ENCODE results near the gene KIF26B.

The KIF26B gene

DNA sequence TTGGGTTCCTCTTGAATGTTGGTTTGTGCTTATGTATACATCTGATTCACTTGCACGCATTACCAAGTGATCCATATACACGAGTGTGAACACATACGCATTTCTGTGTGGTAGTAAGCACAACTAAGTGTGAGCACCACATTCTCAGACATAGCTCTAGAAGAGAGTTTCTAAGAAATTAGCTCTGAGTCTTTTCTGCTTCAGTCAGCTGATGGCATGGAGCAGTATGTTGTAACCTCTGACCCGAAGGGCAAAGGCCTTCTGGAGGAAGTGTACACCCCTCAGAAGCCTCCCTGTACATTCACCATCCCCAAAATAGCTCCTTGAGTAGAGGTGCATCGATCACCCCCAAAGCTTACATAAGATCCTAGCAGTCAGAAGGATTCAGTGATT, 183.7 kb downstream of the KIF26B start:
- no peak overlapping the region for H3K27ac ChIP-seq (ENCODE audit: low read depth, low read length)
- no peak overlapping the region for H3K4me2 ChIP-seq (ENCODE audit: low read length)
- no peak overlapping the region for H2AK5ac ChIP-seq (ENCODE audit: low read length)
- no peaks in the 10 kb centered on the region for H3K27me3 ChIP-seq (ENCODE audit: insufficient read depth, low read length, poor library complexity)
- no peak overlapping the region for H2BK15ac ChIP-seq (replicated peaks; ENCODE audit: low read depth)
- H3K4me3 ChIP-seq (ENCODE audit: low read length): no peak overlapping the region
- no peak overlapping the region for H3K9ac ChIP-seq (ENCODE audit: low read length)
- DNase-seq: no peak
- H2BK120ac ChIP-seq (ENCODE audit: low read depth, low read length): no peak overlapping the region
- no peak overlapping the region for H2BK5ac ChIP-seq (ENCODE audit: low read length)
- no peaks in the 10 kb centered on the region for H3K79me1 ChIP-seq (ENCODE audit: low read length)
- no peak overlapping the region for H3K4ac ChIP-seq (ENCODE audit: low read depth, low read length)
- H4K5ac ChIP-seq (ENCODE audit: low read length): no peak overlapping the region
- no peaks in the 10 kb centered on the region for H3K4me1 ChIP-seq (ENCODE audit: control insufficient read depth, low read depth, low read length)
- no peak overlapping the region for H3K18ac ChIP-seq (ENCODE audit: low read length)
- H3K36me3 ChIP-seq (ENCODE audit: control insufficient read depth, insufficient read depth, low read length): no peaks in the 10 kb centered on the region
- no peak overlapping the region for H3K23ac ChIP-seq (ENCODE audit: low read length)
- WGBS (ENCODE audit: extremely low coverage, insufficient coverage, low lambda C conversion rate): no CpG with 5 or more reads among the region's 5 CpGs
- H3K56ac ChIP-seq (ENCODE audit: low read length): peak overlapping the region; percentile 28
- H3K79me2 ChIP-seq (ENCODE audit: control insufficient read depth, insufficient read depth, low read length): no peaks in the 10 kb centered on the region
- no peak overlapping the region for H4K8ac ChIP-seq (ENCODE audit: low read depth, low read length)

DNA sequence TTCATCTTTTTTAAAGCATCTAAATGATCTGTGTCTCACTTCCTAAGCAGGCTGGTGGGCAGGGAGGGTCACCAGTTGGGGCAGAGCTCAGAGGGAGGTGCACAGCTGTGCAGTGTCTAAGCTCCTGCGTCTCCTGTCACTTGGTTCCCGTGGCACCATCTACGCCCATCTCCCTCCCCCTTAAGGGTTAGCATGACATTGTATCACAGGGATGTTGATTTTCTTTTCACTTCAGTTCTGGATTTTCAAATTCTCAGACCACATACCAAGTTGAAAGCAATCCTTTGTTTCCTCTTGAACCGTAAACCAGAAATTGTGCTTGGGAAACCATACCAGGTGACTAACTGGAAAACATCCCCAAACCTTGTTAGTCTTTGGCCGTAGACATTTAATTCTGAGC, 187.0 kb downstream of the KIF26B start:
- WGBS (ENCODE audit: extremely low coverage, insufficient coverage, low lambda C conversion rate): no CpG with 5 or more reads among the region's 5 CpGs
- Histone ChIP-seq H3K4me1 (ENCODE audit: control insufficient read depth, low read depth, low read length) (no peaks in the 10 kb centered on the region), H3K36me3 (ENCODE audit: control insufficient read depth, insufficient read depth, low read length) (no peaks in the 10 kb centered on the region), H3K23ac (ENCODE audit: low read length) (no peak overlapping the region), H4K8ac (ENCODE audit: low read depth, low read length) (no peak overlapping the region), H3K79me2 (ENCODE audit: control insufficient read depth, insufficient read depth, low read length) (no peaks in the 10 kb centered on the region), H3K9ac (ENCODE audit: low read length) (no peak overlapping the region), H3K79me1 (ENCODE audit: low read length) (no peaks in the 10 kb centered on the region), H3K56ac (ENCODE audit: low read length) (no peak overlapping the region), H3K4me3 (ENCODE audit: low read length) (no peak overlapping the region), H2BK15ac (replicated peaks; ENCODE audit: low read depth) (no peak overlapping the region), H3K27me3 (ENCODE audit: insufficient read depth, low read length, poor library complexity) (no peaks in the 10 kb centered on the region), H2BK5ac (ENCODE audit: low read length) (no peak overlapping the region), H3K4me2 (ENCODE audit: low read length) (no peak overlapping the region), H2AK5ac (ENCODE audit: low read length) (no peak overlapping the region), H3K18ac (ENCODE audit: low read length) (no peak overlapping the region), H2BK120ac (ENCODE audit: low read depth, low read length) (no peak overlapping the region), H4K5ac (ENCODE audit: low read length) (no peak overlapping the region), H3K4ac (ENCODE audit: low read depth, low read length) (no peak overlapping the region), H3K27ac (ENCODE audit: low read depth, low read length) (no peak overlapping the region)
- DNase-seq: no peak

DNA sequence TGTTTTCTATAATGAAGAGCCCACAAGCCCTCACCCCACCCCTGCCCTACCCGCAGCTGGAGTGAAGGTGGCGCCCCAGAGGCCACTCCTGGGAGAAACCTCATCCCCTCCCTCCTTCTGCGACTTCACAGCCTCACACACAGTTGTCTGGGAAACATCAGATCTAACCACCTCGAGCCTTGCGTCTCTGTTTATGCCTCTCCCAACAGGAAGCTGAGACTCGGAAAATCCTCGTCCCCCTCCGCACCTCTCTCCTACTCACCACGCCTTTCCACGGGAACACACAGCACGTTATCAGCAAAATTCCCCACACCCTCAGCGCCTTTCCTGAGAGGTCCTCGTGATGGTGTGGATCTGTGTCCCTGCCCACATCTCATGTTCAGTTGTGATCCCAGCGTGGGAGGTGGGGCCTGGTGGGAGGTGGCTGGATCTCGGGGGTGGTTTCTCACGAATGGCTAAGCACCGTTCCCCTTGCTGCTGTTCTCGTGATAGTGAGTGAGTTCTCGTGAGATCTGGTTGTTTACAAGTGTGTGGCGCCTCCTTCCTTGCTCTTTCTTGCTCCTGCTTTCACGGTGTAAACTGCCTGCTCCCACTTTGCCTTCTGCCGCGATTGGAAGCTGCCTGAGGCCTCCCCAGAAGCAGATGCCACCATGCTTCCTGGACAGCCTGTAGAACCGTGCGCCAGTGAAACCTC, 190.6 kb downstream of the KIF26B start:
- no peak overlapping the region for H2BK5ac ChIP-seq (ENCODE audit: low read length)
- WGBS (ENCODE audit: extremely low coverage, insufficient coverage, low lambda C conversion rate): no CpG with 5 or more reads among the region's 25 CpGs
- peak; percentile 79 for DNase-seq
- H2BK120ac ChIP-seq (ENCODE audit: low read depth, low read length): no peak overlapping the region
- H3K79me1 ChIP-seq (ENCODE audit: low read length): no peaks in the 10 kb centered on the region
- H3K27ac ChIP-seq (ENCODE audit: low read depth, low read length): no peak overlapping the region
- no peak overlapping the region for H3K23ac ChIP-seq (ENCODE audit: low read length)
- H3K18ac ChIP-seq (ENCODE audit: low read length): no peak overlapping the region
- H3K4me3 ChIP-seq (ENCODE audit: low read length): no peak overlapping the region
- H3K4ac ChIP-seq (ENCODE audit: low read depth, low read length): no peak overlapping the region
- H3K27me3 ChIP-seq (ENCODE audit: insufficient read depth, low read length, poor library complexity): no peaks in the 10 kb centered on the region
- H4K5ac ChIP-seq (ENCODE audit: low read length): no peak overlapping the region
- H3K56ac ChIP-seq (ENCODE audit: low read length): peak overlapping the region; percentile 45
- H2AK5ac ChIP-seq (ENCODE audit: low read length): no peak overlapping the region
- no peaks in the 10 kb centered on the region for H3K79me2 ChIP-seq (ENCODE audit: control insufficient read depth, insufficient read depth, low read length)
- H3K9ac ChIP-seq (ENCODE audit: low read length): no peak overlapping the region
- H3K36me3 ChIP-seq (ENCODE audit: control insufficient read depth, insufficient read depth, low read length): no peaks in the 10 kb centered on the region
- H2BK15ac ChIP-seq (replicated peaks; ENCODE audit: low read depth): no peak overlapping the region
- no peak overlapping the region for H4K8ac ChIP-seq (ENCODE audit: low read depth, low read length)
- no peak overlapping the region for H3K4me2 ChIP-seq (ENCODE audit: low read length)
- H3K4me1 ChIP-seq (ENCODE audit: control insufficient read depth, low read depth, low read length): no peaks in the 10 kb centered on the region

DNA sequence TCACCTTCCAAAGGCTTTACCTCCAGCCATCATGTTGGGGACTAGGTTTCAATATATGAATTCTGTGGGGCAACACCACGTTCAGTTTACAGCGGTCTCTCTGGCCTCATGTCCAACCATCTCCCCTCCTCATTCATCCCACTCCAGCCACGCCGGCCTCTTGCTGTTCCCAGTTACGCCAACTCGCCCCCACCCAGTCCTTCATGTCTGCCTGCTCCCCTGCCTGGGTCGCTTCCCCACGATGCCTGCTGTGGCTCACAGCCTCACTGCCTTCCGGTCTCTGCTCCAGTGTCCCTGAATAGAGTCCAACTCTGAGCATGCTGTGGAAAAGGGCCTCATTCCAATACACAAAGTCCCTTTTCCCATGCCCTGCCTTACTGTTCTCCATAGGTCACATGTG, 193.8 kb downstream of the KIF26B start:
- no peak overlapping the region for H3K4ac ChIP-seq (ENCODE audit: low read depth, low read length)

DNA sequence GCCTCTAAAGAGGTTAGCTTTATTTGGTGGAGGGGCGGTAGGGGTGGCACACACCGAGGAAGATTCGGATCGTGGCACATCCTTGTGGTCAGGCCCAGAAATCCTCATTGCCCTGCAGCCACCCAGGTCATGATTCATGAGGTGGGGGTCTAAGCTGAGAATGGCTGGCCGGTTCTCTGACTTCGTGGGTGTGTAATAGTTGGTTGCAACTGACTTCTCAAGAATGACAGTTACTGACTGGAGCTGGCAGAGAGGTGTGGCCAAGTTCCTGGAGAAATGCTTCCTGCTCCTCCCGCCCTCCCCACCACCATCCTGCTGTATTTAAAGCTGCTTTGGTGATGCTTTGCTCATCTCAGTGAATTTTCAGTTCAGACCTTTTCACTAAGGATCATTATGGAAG, 198.6 kb downstream of the KIF26B start:
- Histone ChIP-seq H2BK5ac (ENCODE audit: low read length) (no peak overlapping the region), H3K23ac (ENCODE audit: low read length) (no peak overlapping the region), H4K8ac (ENCODE audit: low read depth, low read length) (no peak overlapping the region), H3K18ac (ENCODE audit: low read length) (no peak overlapping the region), H3K27me3 (ENCODE audit: insufficient read depth, low read length, poor library complexity) (no peaks in the 10 kb centered on the region), H2BK15ac (replicated peaks; ENCODE audit: low read depth) (no peak overlapping the region), H3K56ac (ENCODE audit: low read length) (no peak overlapping the region), H4K5ac (ENCODE audit: low read length) (no peak overlapping the region), H3K79me2 (ENCODE audit: control insufficient read depth, insufficient read depth, low read length) (no peaks in the 10 kb centered on the region), H3K27ac (ENCODE audit: low read depth, low read length) (no peak overlapping the region), H2BK120ac (ENCODE audit: low read depth, low read length) (no peak overlapping the region), H3K79me1 (ENCODE audit: low read length) (no peaks in the 10 kb centered on the region), H3K4me1 (ENCODE audit: control insufficient read depth, low read depth, low read length) (no peaks in the 10 kb centered on the region), H2AK5ac (ENCODE audit: low read length) (no peak overlapping the region), H3K4ac (ENCODE audit: low read depth, low read length) (no peak overlapping the region), H3K4me3 (ENCODE audit: low read length) (no peak overlapping the region), H3K9ac (ENCODE audit: low read length) (no peak overlapping the region), H3K36me3 (ENCODE audit: control insufficient read depth, insufficient read depth, low read length) (no peaks in the 10 kb centered on the region), H3K4me2 (ENCODE audit: low read length) (no peak overlapping the region)
- no peak for DNase-seq
- no CpG with 5 or more reads among the region's 7 CpGs for WGBS (ENCODE audit: extremely low coverage, insufficient coverage, low lambda C conversion rate)

More for the DNA sequence above, 193.8 kb downstream of the KIF26B start:
- Histone ChIP-seq H3K79me1 (ENCODE audit: low read length) (no peaks in the 10 kb centered on the region), H3K4me3 (ENCODE audit: low read length) (no peak overlapping the region), H3K27me3 (ENCODE audit: insufficient read depth, low read length, poor library complexity) (no peaks in the 10 kb centered on the region), H3K18ac (ENCODE audit: low read length) (no peak overlapping the region), H3K56ac (ENCODE audit: low read length) (no peak overlapping the region), H4K5ac (ENCODE audit: low read length) (no peak overlapping the region), H2AK5ac (ENCODE audit: low read length) (no peak overlapping the region), H2BK5ac (ENCODE audit: low read length) (no peak overlapping the region), H3K27ac (ENCODE audit: low read depth, low read length) (no peak overlapping the region), H3K23ac (ENCODE audit: low read length) (peak overlapping the region; percentile 38), H2BK15ac (replicated peaks; ENCODE audit: low read depth) (no peak overlapping the region), H3K9ac (ENCODE audit: low read length) (no peak overlapping the region), H3K79me2 (ENCODE audit: control insufficient read depth, insufficient read depth, low read length) (no peaks in the 10 kb centered on the region), H2BK120ac (ENCODE audit: low read depth, low read length) (no peak overlapping the region), H4K8ac (ENCODE audit: low read depth, low read length) (no peak overlapping the region), H3K36me3 (ENCODE audit: control insufficient read depth, insufficient read depth, low read length) (no peaks in the 10 kb centered on the region), H3K4me1 (ENCODE audit: control insufficient read depth, low read depth, low read length) (no peaks in the 10 kb centered on the region), H3K4me2 (ENCODE audit: low read length) (no peak overlapping the region)
- no peak for DNase-seq
- no CpG with 5 or more reads among the region's 9 CpGs for WGBS (ENCODE audit: extremely low coverage, insufficient coverage, low lambda C conversion rate)

All from mesendoderm (in vitro differentiated cells).